Measurements from ENCODE around the gene DGKZ.

DNA sequence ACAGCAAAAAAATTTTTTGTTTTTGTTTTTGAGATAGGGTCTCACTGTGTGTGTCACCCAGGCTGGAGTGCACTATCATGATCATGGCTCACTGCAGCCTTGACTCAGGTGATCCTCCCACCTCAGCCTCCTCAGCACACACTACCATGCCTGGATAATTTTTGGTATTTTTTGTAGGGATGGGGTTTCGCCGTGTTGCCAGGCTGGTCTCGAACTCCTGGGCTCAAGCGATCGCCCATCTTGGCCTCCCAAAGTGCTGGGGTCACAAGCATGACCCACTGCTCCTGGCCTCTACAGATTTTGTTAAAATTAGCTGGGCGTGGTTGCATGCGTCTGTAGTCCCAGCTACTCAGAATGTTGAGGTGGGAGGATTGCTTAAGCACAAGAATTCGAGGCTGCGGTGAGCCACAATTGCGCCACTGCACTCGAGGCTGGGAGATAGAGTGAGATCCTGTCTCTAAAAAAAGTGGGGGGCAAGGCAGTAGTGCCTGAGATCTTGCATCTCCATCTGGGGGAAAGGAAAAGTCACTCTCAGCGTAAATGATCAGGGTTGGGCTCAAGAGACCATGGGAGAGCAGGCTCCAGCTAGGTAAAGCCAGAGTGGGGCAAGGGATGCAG, 10.6 kb upstream of the DGKZ start:
- TF ChIP-seq HOXA7 (CRISPR knock-in tag; IDR thresholded peaks at IDR 0.05) (no peak), RCOR1 (IDR thresholded peaks at IDR 0.05; ENCODE audit: low read depth, low read length) (no peak), USF2 (IDR thresholded peaks at IDR 0.05) (no peak), POLR2A (IDR thresholded peaks at IDR 0.05; ENCODE audit: low read length) (no peak), BHLHE40 (IDR thresholded peaks at IDR 0.05; ENCODE audit: low read depth, low read length) (no peak), HOXB5 (CRISPR knock-in tag; IDR thresholded peaks at IDR 0.05) (no peak), NR3C1 (IDR thresholded peaks at IDR 0.05) (no peak), PBX3 (IDR thresholded peaks at IDR 0.05) (no peak), RFX5 (IDR thresholded peaks at IDR 0.05) (no peak)
- TF ChIP-seq, protein P1, sequence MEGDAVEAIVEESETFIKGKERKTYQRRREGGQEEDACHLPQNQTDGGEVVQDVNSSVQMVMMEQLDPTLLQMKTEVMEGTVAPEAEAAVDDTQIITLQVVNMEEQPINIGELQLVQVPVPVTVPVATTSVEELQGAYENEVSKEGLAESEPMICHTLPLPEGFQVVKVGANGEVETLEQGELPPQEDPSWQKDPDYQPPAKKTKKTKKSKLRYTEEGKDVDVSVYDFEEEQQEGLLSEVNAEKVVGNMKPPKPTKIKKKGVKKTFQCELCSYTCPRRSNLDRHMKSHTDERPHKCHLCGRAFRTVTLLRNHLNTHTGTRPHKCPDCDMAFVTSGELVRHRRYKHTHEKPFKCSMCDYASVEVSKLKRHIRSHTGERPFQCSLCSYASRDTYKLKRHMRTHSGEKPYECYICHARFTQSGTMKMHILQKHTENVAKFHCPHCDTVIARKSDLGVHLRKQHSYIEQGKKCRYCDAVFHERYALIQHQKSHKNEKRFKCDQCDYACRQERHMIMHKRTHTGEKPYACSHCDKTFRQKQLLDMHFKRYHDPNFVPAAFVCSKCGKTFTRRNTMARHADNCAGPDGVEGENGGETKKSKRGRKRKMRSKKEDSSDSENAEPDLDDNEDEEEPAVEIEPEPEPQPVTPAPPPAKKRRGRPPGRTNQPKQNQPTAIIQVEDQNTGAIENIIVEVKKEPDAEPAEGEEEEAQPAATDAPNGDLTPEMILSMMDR (IDR thresholded peaks at IDR 0.05): no peak
